HepG2 (cell line): ENCODE data around the gene ERMARD. TPM values are rescaled to one million over a fixed set of nuclear protein-coding genes. Genes with fewer than 3 reads are reported as not detected.

Experiments used
- ATAC-seq: fragments of 200-7000 bp; cut with Tn5 transposase; 3 replicates; pipeline ENCODE4 v1.9.1; 2020; ENCODE audit warnings: mild to moderate bottlenecking, moderate library complexity
- BruUV-seq: library from RNA; stranded (reverse); fragments of 400-500 nt; replicated peaks from 2 replicates; lab custom pipeline; 2021; lab: Mats Ljungman, UMichigan
- CTCF ChIA-PET: fragments of 300-600 bp; formaldehyde crosslinking; extraction: SDS; loops from one replicate; lab custom pipeline; 2021; ENCODE audit warnings: low total read pairs, inconsistent platforms, low intra/inter-chr PET ratio; lab: Yijun Ruan, JAX
- POLR2A ChIA-PET: fragments of 350-600 bp; sonication (Branson Sonifier 250); formaldehyde crosslinking; loops from one replicate; lab custom pipeline; 2020; ENCODE audit warnings: antibody characterized with exemption, inconsistent platforms; lab: Yijun Ruan, JAX
- DNase-seq: peaks from one replicate; pipeline ENCODE4 v3.0.0-alpha.2; 2015; ENCODE audit warnings: low spot score
- FAIRE-seq: peaks from 3 replicates; lab custom pipeline; 2011; peaks lifted over from hg19 to GRCh38; lab: Jason Lieb, UNC
- H2AFZ ChIP-seq: one replicate; pipeline ENCODE4 v1.6.1; 2011; ENCODE audit warnings: low read length, inconsistent platforms
- H3K27ac ChIP-seq: fragments of 300-600 bp; 3 replicates; pipeline ENCODE4 v1.8.0; 2011; ENCODE audit warnings: mixed run types, mild to moderate bottlenecking, mixed read lengths, low read length, inconsistent platforms; ENCODE audit not compliant: insufficient read depth; ENCODE audit errors: extremely low read length
- H3K27me3 ChIP-seq, 2 experiments: fragments of 200-600 bp in 1 of 2; 2 replicates in 1 of 2; 3 replicates in 1 of 2; pipeline versions ENCODE4 v1.6.0 to v1.8.0; 2011; ENCODE audit warnings: low read length in 2 of 2, mild to moderate bottlenecking in 2 of 2, moderate library complexity in 2 of 2, inconsistent platforms in 1 of 2; ENCODE audit not compliant: insufficient read depth in 2 of 2, control insufficient read depth in 1 of 2
- H3K36me3 ChIP-seq, 2 experiments: fragments of 200-600 bp in 1 of 2; replicated peaks in 1 of 2; 2 replicates in 1 of 2; 3 replicates in 1 of 2; pipeline versions ENCODE4 v1.5.1 to v1.8.0; 2011; ENCODE audit warnings: low read length in 2 of 2, inconsistent platforms in 1 of 2; ENCODE audit not compliant: insufficient read depth in 2 of 2, control insufficient read depth in 1 of 2
- H3K4me1 ChIP-seq: 2 replicates; pipeline ENCODE4 v1.5.1; 2012; ENCODE audit warnings: low read length, inconsistent platforms; ENCODE audit not compliant: insufficient read depth
- H3K4me2 ChIP-seq: 2 replicates; pipeline ENCODE4 v1.6.0; 2011; ENCODE audit warnings: low read depth, low read length, inconsistent platforms
- H3K4me3 ChIP-seq, 3 experiments: fragments of 200-600 bp in 1 of 3; sonication (generic), shearing (Covaris generic) in 1 of 3; replicated peaks in 1 of 3; 2 replicates each; pipeline ENCODE4 v1.5.1; 2011 to 2016; ENCODE audit warnings: low read length in 3 of 3, inconsistent platforms in 2 of 3, low read depth in 2 of 3, mild to moderate bottlenecking in 2 of 3, control low read depth in 1 of 3, mixed read lengths in 1 of 3; ENCODE audit not compliant: insufficient read depth in 1 of 3
- H3K79me2 ChIP-seq: one replicate; pipeline ENCODE4 v1.6.1; 2011; ENCODE audit warnings: low read length, inconsistent platforms; ENCODE audit not compliant: insufficient read depth
- H3K9ac ChIP-seq: 2 replicates; pipeline ENCODE4 v1.6.0; 2011; ENCODE audit warnings: mild to moderate bottlenecking, low read depth, low read length, inconsistent platforms; ENCODE audit not compliant: insufficient read depth
- H3K9me3 ChIP-seq: 2 replicates; pipeline ENCODE4 v1.5.1; 2012; ENCODE audit warnings: mild to moderate bottlenecking, low read length
- H4K20me1 ChIP-seq: 2 replicates; pipeline ENCODE4 v1.6.0; 2011; ENCODE audit warnings: inconsistent platforms, mild to moderate bottlenecking, low read length, moderate library complexity; ENCODE audit not compliant: insufficient read depth
- GPBP1L1 ChIP-seq: sonication (generic); formaldehyde crosslinking; IDR thresholded peaks from 2 replicates; pipeline ENCODE4 v1.5.0; 2020; ENCODE audit warnings: mild to moderate bottlenecking, missing genetic modification reagents
- HNRNPH1 ChIP-seq: fragments of 200-400 bp; formaldehyde crosslinking; optimal IDR thresholded peaks from 2 replicates; pipeline ENCODE3; 2017; ENCODE audit warnings: mild to moderate bottlenecking, low read depth, low read length
- HOXA3 ChIP-seq: sonication (generic); formaldehyde crosslinking; IDR thresholded peaks from 2 replicates; pipeline ENCODE4 v1.5.0; 2020; ENCODE audit warnings: missing genetic modification reagents
- IRF1 ChIP-seq: sonication (generic); formaldehyde crosslinking; IDR thresholded peaks from 2 replicates; pipeline ENCODE4 v1.4.0; 2020; ENCODE audit warnings: low read depth, mild to moderate bottlenecking, missing genetic modification reagents
- NRL ChIP-seq: sonication (generic); formaldehyde crosslinking; IDR thresholded peaks from 2 replicates; pipeline ENCODE4 v1.5.0; 2020; ENCODE audit warnings: missing genetic modification reagents, mild to moderate bottlenecking, moderate library complexity, borderline replicate concordance
- RBFOX2 ChIP-seq: fragments of 200-400 bp; formaldehyde crosslinking; IDR thresholded peaks from 2 replicates; pipeline ENCODE4 v1.6.1; 2017; ENCODE audit warnings: low read depth, mild to moderate bottlenecking, low read length
- SIX4 ChIP-seq: sonication (generic); formaldehyde crosslinking; IDR thresholded peaks from 2 replicates; pipeline ENCODE4 v1.4.0; 2020; ENCODE audit warnings: missing genetic modification reagents
- SMAD1 ChIP-seq: sonication (generic); formaldehyde crosslinking; IDR thresholded peaks from 2 replicates; pipeline ENCODE4 v1.4.0; 2020; ENCODE audit warnings: missing genetic modification reagents, low read depth, mild to moderate bottlenecking, borderline replicate concordance
- TFDP2 ChIP-seq: sonication (generic); formaldehyde crosslinking; IDR thresholded peaks from 2 replicates; pipeline ENCODE4 v1.4.0; 2020; ENCODE audit warnings: missing genetic modification reagents
- ZNF326 ChIP-seq: sonication (generic); formaldehyde crosslinking; IDR thresholded peaks from 2 replicates; pipeline ENCODE4 v1.4.0; 2020; ENCODE audit warnings: missing genetic modification reagents, borderline replicate concordance
- WGBS: methylation state at CpG from one replicate; pipeline ENCODE4 v1.1.6; 2017; ENCODE audit warnings: low lambda C conversion rate; 5-methylcytosine and 5-hydroxymethylcytosine counted together
- in situ Hi-C: cut with HindIII; loops from 2 replicates; pipeline ENCODE4 v1.10.0; 2017; ENCODE audit warnings: low pct_unique_long_range_greater_than_20kb; ENCODE audit not compliant: extremely low pct_ligation_motif_present
- intact Hi-C: fragments of 100-400 bp; cut with micrococcal nuclease; formaldehyde crosslinking; loops from one replicate; pipeline ENCODE4 v1.10.0; 2022; ENCODE audit not compliant: unreplicated experiment
- polyA plus RNA-seq, 8 experiments: library from polyadenylated mRNA; depleted of rRNA in 3 of 8; stranded (reverse) in 7 of 8; unstranded in 1 of 8; fragments of >200 nt; fragmentation: Illumina TruSeq in 4 of 8; extraction: Trizol in 4 of 8; gene quantifications; 2 replicates each; pipeline versions ENCODE4 v1.2.1 to v1.2.3, GENCODE V29; 2011 to 2016; ENCODE audit warnings: low read depth in 4 of 8, missing spikeins in 1 of 8, mixed read lengths in 1 of 8; ENCODE audit not compliant: insufficient read depth in 1 of 8
- total RNA-seq, 5 experiments: library from RNA; depleted of rRNA; stranded (reverse); fragments of >200 nt; fragmentation: Illumina TruSeq; extraction: Trizol; gene quantifications; 2 replicates each; pipeline ENCODE4 v1.2.3, GENCODE V29; 2016; ENCODE audit warnings: low read depth in 1 of 5
- TF ChIP-seq, protein P1 (sequence below): sonication (generic); formaldehyde crosslinking; IDR thresholded peaks from 2 replicates; pipeline ENCODE4 v1.4.0; 2020; ENCODE audit warnings: missing genetic modification reagents
- TF ChIP-seq, protein P2 (sequence below): sonication (generic); formaldehyde crosslinking; IDR thresholded peaks from 2 replicates; pipeline ENCODE4 v1.4.0; 2020; ENCODE audit warnings: missing genetic modification reagents

The ERMARD gene
- total and polyA plus RNA-seq, 2 of the 13 experiments (the other 11 are each of a cell fraction or from before 2014, with no cell fraction given) = 8.8 to 10.7 TPM

GRCh38 chr6:169791721-169792131, 40.3 kb downstream of the ERMARD start:
- Histone ChIP-seq H3K4me1 (peaks cover 73% of the 10 kb centered on the region), H3K79me2 (peaks cover 22% of the 10 kb centered on the region), H3K4me3 (0 out of 6 replicates have a peak overlapping the region, but pooled peaks of 1 of the 3 experiments have one; percentile 80), H4K20me1 (no peaks in the 10 kb centered on the region), H2AFZ (no peak overlapping the region)
- no peak for DNase-seq
- 54% methylated on average over 6 of the region's 6 CpGs for WGBS
- ATAC-seq = no peak
- POLR2A ChIA-PET = interaction anchor here (3.9 kb wide), 1 partner anchor 10 kb away, joined by 198 read pairs; no protein-coding TSS in a partner anchor
- intact Hi-C loops = loop anchor here (2.0 kb wide), 1 partner anchor 95 kb away; no protein-coding TSS in a partner anchor
- no peak for FAIRE-seq
- CTCF ChIA-PET = no interaction called here
- TF ChIP-seq RBFOX2 (0 out of 2 replicates have a peak, but pooled peaks have one; percentile 8), TFDP2 (no peak), HNRNPH1 (no peak), SIX4 (no peak), IRF1 (no peak), ZNF326 (CRISPR knock-in tag) (no peak), SMAD1 (CRISPR knock-in tag) (no peak), NRL (CRISPR knock-in tag) (peak; percentile 15; the same call in 1 of the 2 replicates), GPBP1L1 (CRISPR knock-in tag) (no peak), HOXA3 (0 out of 2 replicates have a peak, but pooled peaks have one; percentile 3)
- TF ChIP-seq, protein P1, sequence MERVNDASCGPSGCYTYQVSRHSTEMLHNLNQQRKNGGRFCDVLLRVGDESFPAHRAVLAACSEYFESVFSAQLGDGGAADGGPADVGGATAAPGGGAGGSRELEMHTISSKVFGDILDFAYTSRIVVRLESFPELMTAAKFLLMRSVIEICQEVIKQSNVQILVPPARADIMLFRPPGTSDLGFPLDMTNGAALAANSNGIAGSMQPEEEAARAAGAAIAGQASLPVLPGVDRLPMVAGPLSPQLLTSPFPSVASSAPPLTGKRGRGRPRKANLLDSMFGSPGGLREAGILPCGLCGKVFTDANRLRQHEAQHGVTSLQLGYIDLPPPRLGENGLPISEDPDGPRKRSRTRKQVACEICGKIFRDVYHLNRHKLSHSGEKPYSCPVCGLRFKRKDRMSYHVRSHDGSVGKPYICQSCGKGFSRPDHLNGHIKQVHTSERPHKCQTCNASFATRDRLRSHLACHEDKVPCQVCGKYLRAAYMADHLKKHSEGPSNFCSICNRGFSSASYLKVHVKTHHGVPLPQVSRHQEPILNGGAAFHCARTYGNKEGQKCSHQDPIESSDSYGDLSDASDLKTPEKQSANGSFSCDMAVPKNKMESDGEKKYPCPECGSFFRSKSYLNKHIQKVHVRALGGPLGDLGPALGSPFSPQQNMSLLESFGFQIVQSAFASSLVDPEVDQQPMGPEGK (CRISPR knock-in tag) = peak; percentile 39; the same call in 1 of the 2 replicates
- TF ChIP-seq, protein P2, sequence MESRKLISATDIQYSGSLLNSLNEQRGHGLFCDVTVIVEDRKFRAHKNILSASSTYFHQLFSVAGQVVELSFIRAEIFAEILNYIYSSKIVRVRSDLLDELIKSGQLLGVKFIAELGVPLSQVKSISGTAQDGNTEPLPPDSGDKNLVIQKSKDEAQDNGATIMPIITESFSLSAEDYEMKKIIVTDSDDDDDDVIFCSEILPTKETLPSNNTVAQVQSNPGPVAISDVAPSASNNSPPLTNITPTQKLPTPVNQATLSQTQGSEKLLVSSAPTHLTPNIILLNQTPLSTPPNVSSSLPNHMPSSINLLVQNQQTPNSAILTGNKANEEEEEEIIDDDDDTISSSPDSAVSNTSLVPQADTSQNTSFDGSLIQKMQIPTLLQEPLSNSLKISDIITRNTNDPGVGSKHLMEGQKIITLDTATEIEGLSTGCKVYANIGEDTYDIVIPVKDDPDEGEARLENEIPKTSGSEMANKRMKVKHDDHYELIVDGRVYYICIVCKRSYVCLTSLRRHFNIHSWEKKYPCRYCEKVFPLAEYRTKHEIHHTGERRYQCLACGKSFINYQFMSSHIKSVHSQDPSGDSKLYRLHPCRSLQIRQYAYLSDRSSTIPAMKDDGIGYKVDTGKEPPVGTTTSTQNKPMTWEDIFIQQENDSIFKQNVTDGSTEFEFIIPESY (CRISPR knock-in tag) = peak; percentile 77
- TF ChIP-seq, all 625 proteins: peak for 5
- Histone ChIP-seq H3K9me3 (no peaks in the 10 kb centered on the region), H3K27ac (no peak overlapping the region), H3K27me3 (no peaks in the 10 kb centered on the region), H3K4me2 (peak overlapping the region; percentile 93), H3K36me3 (no peaks in the 10 kb centered on the region), H3K9ac (no peak overlapping the region)
- in situ Hi-C loops = loop anchor here (5.0 kb wide), 1 partner anchor 91 kb away; no protein-coding TSS in a partner anchor
- BruUV-seq = no TSS peak
